ENCODE data around the gene PHF19. TPM values are rescaled to one million over a fixed set of nuclear protein-coding genes. Genes with fewer than 3 reads are reported as not detected.
A peak's percentile ranks its signal among the peaks of the same experiment; 100 is the strongest.

PHF19 gene
- total RNA-seq, 1 donor from 2014 or later: 19.0 TPM

DNA sequence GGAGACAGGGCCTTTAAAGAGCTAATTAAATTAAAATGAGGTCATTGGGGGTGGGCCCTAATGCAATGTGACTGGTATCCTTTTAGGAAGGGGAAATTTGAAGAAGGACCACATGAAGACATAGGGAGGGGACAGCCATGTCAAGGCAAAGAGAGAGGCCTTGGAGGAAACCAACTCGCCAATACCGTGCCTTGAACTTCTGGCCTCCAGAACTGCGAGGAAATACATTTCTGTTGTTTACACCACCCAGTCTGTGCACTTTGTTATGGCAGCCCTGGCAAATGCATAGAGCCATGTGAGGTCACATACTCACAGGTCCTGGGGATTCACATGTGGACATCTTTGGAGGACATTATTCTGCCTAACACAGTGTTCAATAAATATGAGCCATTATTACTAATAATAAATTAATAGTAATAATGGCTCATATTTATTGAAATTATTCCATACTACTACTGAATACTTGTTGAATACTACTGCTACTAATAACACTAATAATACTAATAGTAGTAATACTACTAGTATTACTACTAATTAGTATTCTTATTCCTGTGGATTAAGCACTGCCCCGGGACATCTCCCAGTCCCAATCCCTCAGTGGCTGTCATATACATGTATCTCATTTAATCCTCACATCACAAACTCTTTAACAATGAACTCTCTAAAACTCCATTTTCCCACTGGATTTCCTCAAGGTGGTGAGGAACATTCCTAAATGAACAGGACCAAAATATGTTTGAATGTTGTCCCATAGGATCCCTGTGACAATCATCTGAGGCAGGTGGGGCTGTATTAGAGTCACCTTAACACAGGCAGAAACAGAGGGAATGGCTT lies 41.2 kb upstream of the PHF19 start:
- DNase-seq: no peak
- no peaks in the 10 kb centered on the region for H3K27me3 ChIP-seq
- H3K4me3 ChIP-seq: no peak overlapping the region
- H3K36me3 ChIP-seq: no peaks in the 10 kb centered on the region
- intact Hi-C loops (cut with DNase I): no loop called here
- ATAC-seq: no peak
- peak overlapping the region; percentile 78 for H3K27ac ChIP-seq
- H3K9me3 ChIP-seq: no peaks in the 10 kb centered on the region
- peaks cover 30% of the 10 kb centered on the region for H3K4me1 ChIP-seq
- TF ChIP-seq, protein P1, sequence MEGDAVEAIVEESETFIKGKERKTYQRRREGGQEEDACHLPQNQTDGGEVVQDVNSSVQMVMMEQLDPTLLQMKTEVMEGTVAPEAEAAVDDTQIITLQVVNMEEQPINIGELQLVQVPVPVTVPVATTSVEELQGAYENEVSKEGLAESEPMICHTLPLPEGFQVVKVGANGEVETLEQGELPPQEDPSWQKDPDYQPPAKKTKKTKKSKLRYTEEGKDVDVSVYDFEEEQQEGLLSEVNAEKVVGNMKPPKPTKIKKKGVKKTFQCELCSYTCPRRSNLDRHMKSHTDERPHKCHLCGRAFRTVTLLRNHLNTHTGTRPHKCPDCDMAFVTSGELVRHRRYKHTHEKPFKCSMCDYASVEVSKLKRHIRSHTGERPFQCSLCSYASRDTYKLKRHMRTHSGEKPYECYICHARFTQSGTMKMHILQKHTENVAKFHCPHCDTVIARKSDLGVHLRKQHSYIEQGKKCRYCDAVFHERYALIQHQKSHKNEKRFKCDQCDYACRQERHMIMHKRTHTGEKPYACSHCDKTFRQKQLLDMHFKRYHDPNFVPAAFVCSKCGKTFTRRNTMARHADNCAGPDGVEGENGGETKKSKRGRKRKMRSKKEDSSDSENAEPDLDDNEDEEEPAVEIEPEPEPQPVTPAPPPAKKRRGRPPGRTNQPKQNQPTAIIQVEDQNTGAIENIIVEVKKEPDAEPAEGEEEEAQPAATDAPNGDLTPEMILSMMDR (IDR thresholded peaks at IDR 0.05): no peak

DNA sequence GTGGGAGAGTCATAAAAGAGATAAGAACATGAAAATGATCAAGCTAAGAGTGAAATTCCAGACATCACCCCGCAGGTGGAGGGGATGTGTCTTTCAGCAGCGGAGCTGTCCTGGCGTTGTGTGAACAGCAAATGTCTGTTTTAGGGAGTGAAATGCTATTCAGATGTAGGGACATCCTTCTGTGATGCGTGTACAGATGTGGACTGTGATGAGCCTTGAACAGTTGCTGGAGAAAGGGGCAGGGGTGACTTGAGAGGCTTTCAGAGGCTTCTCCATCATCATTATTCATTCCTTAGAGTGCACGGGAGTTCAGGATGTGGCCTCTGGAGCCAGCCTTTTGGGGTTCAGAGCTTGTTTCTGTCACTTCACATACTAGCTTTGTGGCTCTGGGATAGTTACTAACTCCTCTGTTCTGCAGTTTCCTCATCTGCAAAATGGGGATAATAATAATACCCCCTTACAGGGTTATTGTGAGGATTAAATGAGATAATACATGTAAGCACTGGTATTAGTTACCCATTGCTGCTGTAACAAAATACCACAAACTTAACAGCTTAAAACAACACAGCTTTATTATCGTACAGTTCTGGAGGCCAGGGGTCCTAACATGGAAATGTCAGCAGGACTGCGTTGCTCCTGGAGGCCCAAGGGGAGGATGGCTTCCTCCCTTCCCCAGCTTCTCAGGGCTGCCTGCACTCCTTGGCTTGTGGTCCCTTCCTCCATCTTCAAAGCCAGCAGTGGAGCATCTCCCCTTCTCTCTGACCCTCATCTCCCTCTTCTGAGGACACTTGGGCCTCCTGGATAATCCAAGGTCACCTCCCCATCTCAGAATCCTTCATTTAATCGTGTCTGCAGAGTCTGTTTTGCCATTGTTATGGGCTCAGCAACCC lies 40.2 kb upstream of the PHF19 start:
- TF ChIP-seq, protein P1 (IDR thresholded peaks at IDR 0.05): no peak
- no peaks in the 10 kb centered on the region for H3K9me3 ChIP-seq
- no peak for DNase-seq
- no peaks in the 10 kb centered on the region for H3K27me3 ChIP-seq
- intact Hi-C loops (cut with DNase I): no loop called here
- H3K4me3 ChIP-seq: no peak overlapping the region
- peaks cover 30% of the 10 kb centered on the region for H3K4me1 ChIP-seq
- ATAC-seq: no peak
- H3K27ac ChIP-seq: peak overlapping the region; percentile 44
- no peaks in the 10 kb centered on the region for H3K36me3 ChIP-seq

DNA sequence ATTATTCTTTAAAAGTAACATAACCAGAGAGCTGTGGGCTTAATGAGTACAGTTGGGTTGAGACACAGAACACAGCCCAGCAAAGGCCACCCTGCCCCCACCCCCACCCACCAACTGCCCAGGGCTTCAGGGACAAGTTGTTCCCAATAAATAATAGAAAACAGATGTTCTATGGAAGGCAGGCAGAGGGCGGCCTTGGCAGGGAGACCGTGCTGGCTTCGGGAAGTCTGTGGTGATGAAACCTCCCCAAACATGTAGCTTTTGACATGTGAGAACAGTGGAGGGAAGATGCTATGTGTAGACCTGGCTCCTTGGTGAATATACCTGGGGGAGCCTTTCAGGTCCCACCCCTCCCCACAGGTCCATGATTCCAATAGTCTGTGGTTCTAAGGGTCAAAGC lies 39.6 kb upstream of the PHF19 start:
- Histone ChIP-seq H3K4me1 (peaks cover 30% of the 10 kb centered on the region), H3K27ac (peak overlapping the region; percentile 44), H3K27me3 (no peaks in the 10 kb centered on the region), H3K36me3 (no peaks in the 10 kb centered on the region), H3K9me3 (no peaks in the 10 kb centered on the region), H3K4me3 (no peak overlapping the region)
- DNase-seq: no peak
- TF ChIP-seq, protein P1 (IDR thresholded peaks at IDR 0.05): no peak
- ATAC-seq: peak; percentile 42
- intact Hi-C loops (cut with DNase I): no loop called here

DNA sequence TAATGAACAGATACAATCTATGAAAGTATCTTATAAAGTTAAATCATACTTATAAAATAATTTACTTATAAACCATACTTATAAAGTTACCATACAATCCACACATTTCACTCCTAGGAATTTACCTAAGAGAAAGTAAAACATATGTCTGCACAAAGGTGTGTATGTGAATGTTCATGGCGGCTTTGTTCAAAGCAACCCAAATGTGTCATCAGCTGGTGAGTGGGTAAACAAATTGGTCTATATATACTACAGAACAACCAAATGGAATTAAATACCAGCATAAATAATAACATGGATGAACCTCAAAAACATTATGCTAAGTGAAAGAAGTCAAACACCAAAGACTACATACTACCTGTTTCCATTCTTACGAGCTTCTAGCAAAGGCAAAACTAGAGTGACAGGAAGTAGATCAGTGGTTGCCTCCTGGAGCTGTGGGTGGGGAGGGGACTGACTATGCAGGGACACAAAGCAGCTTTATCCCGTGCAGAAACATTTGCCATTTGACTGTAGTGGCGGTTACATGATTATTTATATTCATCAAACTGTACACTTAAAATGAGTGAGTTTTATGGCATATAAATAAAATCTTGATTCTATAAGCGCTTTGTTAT lies 39.0 kb upstream of the PHF19 start:
- Histone ChIP-seq H3K27me3 (no peaks in the 10 kb centered on the region), H3K27ac (peak overlapping the region; percentile 20), H3K4me3 (no peak overlapping the region), H3K36me3 (peaks cover 6% of the 10 kb centered on the region), H3K4me1 (peaks cover 30% of the 10 kb centered on the region), H3K9me3 (no peaks in the 10 kb centered on the region)
- DNase-seq (no peak), ATAC-seq (no peak)
- TF ChIP-seq, protein P1 (IDR thresholded peaks at IDR 0.05): no peak
- intact Hi-C loops (cut with DNase I): no loop called here

DNA sequence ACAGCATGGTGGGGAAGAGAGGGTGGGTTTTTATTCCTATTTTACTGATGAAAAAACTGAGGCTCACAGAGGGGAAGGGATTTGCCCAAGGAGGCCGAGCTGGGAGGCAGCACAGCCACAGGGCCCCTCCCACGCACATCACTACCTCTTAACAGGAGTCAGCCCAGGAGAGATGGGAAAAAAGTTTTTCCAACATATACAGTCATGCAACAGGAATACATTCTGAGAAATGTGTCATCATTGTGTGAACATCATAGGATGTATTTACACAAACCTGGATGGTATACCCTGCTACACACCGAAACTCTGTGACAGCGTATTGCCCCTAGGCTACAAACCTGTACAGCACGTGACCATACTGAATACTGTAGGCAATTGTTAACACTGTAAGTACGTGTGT lies 38.0 kb upstream of the PHF19 start:
- H3K4me3 ChIP-seq: no peak overlapping the region
- TF ChIP-seq, protein P1 (IDR thresholded peaks at IDR 0.05): no peak
- H3K9me3 ChIP-seq: no peaks in the 10 kb centered on the region
- no peak for ATAC-seq
- no peak for DNase-seq
- no peaks in the 10 kb centered on the region for H3K27me3 ChIP-seq
- peaks cover 24% of the 10 kb centered on the region for H3K4me1 ChIP-seq
- H3K27ac ChIP-seq: no peak overlapping the region
- intact Hi-C loops (cut with DNase I): no loop called here
- peaks cover 7% of the 10 kb centered on the region for H3K36me3 ChIP-seq
